HEK293 (cell line): ENCODE measurements around the gene CDAN1.

ENCODE experiments used
- ZNF768 ChIP-seq: fragments of 450-650 bp; formaldehyde crosslinking; IDR thresholded peaks from 2 replicates; pipeline ENCODE4 v1.5.1; 2018; ENCODE audit warnings: missing biosample characterization, mild to moderate bottlenecking, missing genetic modification characterization
- ZSCAN5A ChIP-seq: fragments of 450-650 bp; formaldehyde crosslinking; IDR thresholded peaks from 2 replicates; pipeline ENCODE4 v1.5.1; 2016; ENCODE audit warnings: missing biosample characterization, missing genetic modification characterization
- TF ChIP-seq, protein P1 (sequence below): fragments of 450-650 bp; formaldehyde crosslinking; IDR thresholded peaks from 2 replicates; pipeline ENCODE4 v1.5.1; 2016; ENCODE audit warnings: missing biosample characterization, missing genetic modification characterization
- TF ChIP-seq, protein P2 (sequence below): sonication (generic); formaldehyde crosslinking; IDR thresholded peaks from 2 replicates; pipeline ENCODE4 v1.8.1; 2022; ENCODE audit warnings: mild to moderate bottlenecking, moderate library complexity, missing genetic modification reagents

DNA sequence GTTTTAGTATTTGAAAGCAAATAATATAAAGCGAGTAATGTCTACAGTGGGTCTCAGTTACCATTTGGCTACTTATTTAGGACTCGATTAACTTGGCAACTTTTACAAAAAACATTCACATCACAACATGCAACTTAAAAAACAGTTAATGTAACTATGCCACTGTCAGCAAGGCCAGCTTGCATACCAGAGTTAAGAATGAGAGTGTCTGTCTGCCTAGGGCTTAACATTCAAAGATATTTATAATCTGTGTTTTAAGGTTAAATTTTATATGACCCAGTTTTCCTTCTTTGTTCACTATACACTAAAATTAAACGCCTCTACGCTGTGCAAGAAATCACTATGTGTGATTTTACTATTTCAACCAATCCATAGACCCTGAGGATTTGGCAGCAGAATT, 5.2 kb upstream of the CDAN1 start:
- TF ChIP-seq, protein P1, sequence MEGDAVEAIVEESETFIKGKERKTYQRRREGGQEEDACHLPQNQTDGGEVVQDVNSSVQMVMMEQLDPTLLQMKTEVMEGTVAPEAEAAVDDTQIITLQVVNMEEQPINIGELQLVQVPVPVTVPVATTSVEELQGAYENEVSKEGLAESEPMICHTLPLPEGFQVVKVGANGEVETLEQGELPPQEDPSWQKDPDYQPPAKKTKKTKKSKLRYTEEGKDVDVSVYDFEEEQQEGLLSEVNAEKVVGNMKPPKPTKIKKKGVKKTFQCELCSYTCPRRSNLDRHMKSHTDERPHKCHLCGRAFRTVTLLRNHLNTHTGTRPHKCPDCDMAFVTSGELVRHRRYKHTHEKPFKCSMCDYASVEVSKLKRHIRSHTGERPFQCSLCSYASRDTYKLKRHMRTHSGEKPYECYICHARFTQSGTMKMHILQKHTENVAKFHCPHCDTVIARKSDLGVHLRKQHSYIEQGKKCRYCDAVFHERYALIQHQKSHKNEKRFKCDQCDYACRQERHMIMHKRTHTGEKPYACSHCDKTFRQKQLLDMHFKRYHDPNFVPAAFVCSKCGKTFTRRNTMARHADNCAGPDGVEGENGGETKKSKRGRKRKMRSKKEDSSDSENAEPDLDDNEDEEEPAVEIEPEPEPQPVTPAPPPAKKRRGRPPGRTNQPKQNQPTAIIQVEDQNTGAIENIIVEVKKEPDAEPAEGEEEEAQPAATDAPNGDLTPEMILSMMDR (tag by site-specific recombination): no peak
- no peak for TF ChIP-seq ZSCAN5A (tag by site-specific recombination)
- TF ChIP-seq, protein P2, sequence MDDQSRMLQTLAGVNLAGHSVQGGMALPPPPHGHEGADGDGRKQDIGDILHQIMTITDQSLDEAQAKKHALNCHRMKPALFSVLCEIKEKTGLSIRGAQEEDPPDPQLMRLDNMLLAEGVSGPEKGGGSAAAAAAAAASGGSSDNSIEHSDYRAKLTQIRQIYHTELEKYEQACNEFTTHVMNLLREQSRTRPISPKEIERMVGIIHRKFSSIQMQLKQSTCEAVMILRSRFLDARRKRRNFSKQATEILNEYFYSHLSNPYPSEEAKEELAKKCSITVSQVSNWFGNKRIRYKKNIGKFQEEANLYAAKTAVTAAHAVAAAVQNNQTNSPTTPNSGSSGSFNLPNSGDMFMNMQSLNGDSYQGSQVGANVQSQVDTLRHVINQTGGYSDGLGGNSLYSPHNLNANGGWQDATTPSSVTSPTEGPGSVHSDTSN: no peak
- TF ChIP-seq ZNF768 (tag by site-specific recombination): no peak
